Skin epidermis (tissue), 12 donors: ENCODE results near the gene ARGLU1.
"Not testable (repeated sequence)": the region's sequence is repeated elsewhere in the genome, so short reads cannot be mapped to it uniquely, and the experiment has no call there.

Experiments
- H3K27ac ChIP-seq, 21 experiments: fragments of 200-600 bp; sonication (generic) in 11 of 21; one replicate each; pipeline ENCODE4 v1.5.0; 2020; ENCODE audit warnings: mild to moderate bottlenecking in 3 of 21, inconsistent platforms in 2 of 21, moderate library complexity in 2 of 21
- H3K4me3 ChIP-seq, 7 experiments: fragments of 200-600 bp; sonication (generic) in 2 of 7; one replicate each; pipeline ENCODE4 v1.5.0; 2020; ENCODE audit warnings: inconsistent platforms in 2 of 7, mild to moderate bottlenecking in 2 of 7, moderate library complexity in 1 of 7

ARGLU1 gene

GRCh38 chr13:106567474-106568298 lies at the start of gene ARGLU1:
Gene ARGLU1, minus strand, starts transcription at chr13:106568137. Its CDS starts 218 bp downstream, at chr13:106567919.
- H3K4me3 ChIP-seq = peak within 1 kb of the TSS; percentile 76 to 97 (median 93)
- peak within 1 kb of the TSS; percentile 87 to 99 (median 96) for H3K27ac ChIP-seq

DNA sequence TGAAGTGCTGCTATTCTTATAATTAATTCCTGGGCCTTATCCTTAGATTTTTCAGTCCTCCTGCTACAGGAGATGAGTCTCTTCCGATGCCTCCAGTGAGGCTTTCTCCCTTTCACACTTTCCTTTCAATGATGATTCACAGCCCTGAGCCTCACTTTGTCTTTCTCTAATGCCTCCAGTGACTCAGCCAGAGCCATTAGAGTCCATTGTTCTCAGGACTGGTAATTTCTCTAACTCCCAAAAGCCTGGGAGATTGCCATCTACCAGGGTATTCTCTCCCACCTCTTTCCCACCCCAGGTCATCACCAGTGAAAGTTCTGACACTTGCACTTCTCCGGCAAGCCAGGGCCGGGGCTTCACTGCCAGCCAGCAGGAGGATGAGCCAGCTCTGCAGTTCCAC lies 49.6 kb upstream of the ARGLU1 start:
- no peak overlapping the region for H3K4me3 ChIP-seq

DNA sequence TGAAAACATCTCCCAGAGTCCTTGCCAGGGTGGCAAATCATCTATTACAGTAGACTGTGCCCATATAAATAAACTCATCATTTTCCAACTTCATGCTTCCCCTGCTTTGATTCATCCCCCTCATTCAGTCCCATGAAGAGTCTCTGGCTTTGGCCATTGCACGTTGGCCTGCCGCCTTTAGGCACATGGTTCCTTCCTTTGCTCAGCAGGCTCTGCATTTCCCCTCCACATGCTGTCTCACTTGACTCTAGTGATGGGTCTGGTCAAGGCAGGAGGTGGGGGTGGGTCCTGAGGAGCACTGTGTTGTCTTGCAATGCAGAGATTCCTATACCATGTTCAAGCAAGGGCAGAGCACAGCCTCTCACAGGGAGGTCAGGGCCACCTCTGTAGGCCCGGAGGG lies 48.8 kb upstream of the ARGLU1 start:
- H3K27ac ChIP-seq = no peak overlapping the region
- H3K4me3 ChIP-seq = no peak overlapping the region

More for the DNA sequence above, 49.6 kb upstream of the ARGLU1 start:
- no peak overlapping the region for H3K27ac ChIP-seq

GRCh38 chr13:106614874-106615273 lies 46.9 kb upstream of the ARGLU1 start:
- Histone ChIP-seq H3K4me3 (no peak overlapping the region), H3K27ac (no peak overlapping the region)

- Histone ChIP-seq H3K4me3 (no peak overlapping the region), H3K27ac (no peak overlapping the region)
Observed at GRCh38 chr13:106612688-106613087, 44.8 kb upstream of the ARGLU1 start.

GRCh38 chr13:106610486-106610885 lies 42.5 kb upstream of the ARGLU1 start:
- Histone ChIP-seq H3K27ac (no peak overlapping the region), H3K4me3 (no peak overlapping the region)

- Histone ChIP-seq H3K27ac (no peak overlapping the region), H3K4me3 (no peak overlapping the region)
Observed at GRCh38 chr13:106609116-106609515, 41.2 kb upstream of the ARGLU1 start.

- Histone ChIP-seq H3K4me3 (no peak overlapping the region), H3K27ac (no peak overlapping the region)
Observed at GRCh38 chr13:106603546-106603945, 35.6 kb upstream of the ARGLU1 start.

- no peak overlapping the region for H3K4me3 ChIP-seq
- no peak overlapping the region for H3K27ac ChIP-seq
Observed at GRCh38 chr13:106602178-106602577, 34.2 kb upstream of the ARGLU1 start.

DNA sequence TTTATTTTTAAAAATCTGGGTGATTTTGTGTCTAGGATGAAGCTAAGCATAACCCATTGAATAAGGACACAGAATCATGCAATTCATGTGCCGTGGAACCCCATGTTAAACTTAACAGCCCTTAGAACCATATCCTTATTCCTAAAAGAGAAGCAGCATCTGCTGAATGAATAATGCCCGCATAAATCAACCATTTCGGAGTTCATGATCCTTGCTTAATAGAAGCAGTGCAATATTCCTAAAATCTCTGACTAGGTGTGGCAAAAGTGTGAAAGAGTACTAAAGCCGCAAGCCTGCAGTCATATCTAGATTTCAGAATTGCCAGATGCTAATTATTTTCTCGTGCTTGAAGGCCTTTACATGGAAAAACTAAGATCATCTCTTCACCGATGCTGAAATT lies 33.6 kb upstream of the ARGLU1 start:
- Histone ChIP-seq H3K27ac (no peak overlapping the region), H3K4me3 (no peak overlapping the region)

GRCh38 chr13:106600798-106601135 lies 32.8 kb upstream of the ARGLU1 start:
- not testable (repeated sequence) for H3K27ac ChIP-seq, H3K4me3 ChIP-seq

DNA sequence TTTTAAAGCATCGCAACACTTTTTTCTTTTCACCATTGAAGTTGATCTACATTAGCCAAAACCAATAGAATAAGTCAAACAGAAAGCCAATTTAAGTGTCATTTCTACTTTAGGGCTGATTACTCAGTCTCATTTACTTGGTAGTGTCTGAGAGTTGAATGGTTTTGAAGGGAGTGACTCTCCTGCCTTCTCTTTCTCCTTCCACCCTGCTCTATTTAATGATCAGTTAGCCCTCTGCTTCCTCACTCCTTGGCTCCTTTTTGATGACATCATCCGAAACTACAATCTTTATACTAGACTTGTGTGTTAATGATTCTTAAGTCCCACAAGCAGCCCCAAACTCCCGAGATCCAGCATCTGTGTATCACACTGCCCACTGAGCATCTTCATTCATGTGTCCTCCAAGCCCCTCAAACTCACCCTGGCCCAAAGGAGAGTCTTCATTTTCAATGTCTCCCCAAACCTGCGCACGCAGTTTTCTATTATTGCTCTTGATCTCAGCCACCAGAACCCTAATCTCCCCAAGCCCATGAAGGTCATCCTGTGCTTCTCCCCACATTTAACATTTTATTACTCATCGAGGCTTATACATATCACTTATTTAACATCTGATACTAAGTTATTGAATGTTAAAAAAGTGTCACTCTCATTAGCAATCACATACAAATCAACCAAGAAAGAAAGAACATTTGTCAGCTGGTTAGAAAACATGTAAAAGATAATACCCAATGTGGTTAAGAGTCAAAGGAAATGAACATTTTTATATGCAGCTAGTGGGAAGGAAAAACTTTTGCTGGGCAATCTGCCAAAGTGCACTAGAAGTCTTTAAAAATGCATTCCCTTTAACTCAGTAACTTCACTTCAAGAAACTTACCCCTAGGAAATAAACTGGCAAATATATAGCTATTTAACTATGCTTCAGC lies 32.2 kb upstream of the ARGLU1 start:
- no peak overlapping the region for H3K4me3 ChIP-seq
- no peak overlapping the region for H3K27ac ChIP-seq

- Histone ChIP-seq H3K4me3 (no peak overlapping the region), H3K27ac (no peak overlapping the region)
Observed at GRCh38 chr13:106597749-106598395, 29.9 kb upstream of the ARGLU1 start.

- no peak overlapping the region for H3K27ac ChIP-seq
- H3K4me3 ChIP-seq = no peak overlapping the region
Observed at GRCh38 chr13:106597186-106597585, 29.2 kb upstream of the ARGLU1 start.

DNA sequence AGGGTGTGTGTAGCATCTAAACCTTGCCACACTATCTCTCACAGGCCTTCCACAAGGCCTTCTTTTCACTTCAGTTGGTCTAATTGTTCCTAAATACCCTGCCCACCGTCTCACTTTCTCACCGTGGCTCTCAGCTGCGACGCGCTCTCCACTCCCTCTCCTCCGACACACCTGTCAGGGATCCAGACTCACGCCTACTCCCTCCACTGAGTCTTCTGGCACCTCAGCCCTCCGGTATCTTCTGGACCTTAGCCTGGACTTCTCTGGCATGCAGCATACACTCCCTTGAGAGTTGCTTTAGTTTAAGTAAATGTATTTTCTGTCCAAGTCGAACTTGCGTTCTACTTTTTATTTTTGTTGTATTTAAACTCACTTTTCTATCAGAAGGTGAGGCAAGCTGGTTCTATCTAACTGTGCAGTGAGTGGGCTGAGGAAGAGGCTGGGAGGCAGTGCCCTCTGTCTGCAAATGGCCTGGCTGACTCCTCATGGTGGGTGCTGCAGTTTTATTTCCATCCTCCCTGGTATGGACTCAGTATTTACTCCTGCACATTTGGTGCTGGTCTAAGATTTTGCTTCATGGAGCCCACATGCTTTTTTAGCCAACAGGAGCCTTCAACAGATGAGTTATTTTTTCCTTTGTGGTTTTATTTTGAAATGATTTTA lies 28.5 kb upstream of the ARGLU1 start:
- Histone ChIP-seq H3K4me3 (no peak overlapping the region), H3K27ac (no peak overlapping the region)

DNA sequence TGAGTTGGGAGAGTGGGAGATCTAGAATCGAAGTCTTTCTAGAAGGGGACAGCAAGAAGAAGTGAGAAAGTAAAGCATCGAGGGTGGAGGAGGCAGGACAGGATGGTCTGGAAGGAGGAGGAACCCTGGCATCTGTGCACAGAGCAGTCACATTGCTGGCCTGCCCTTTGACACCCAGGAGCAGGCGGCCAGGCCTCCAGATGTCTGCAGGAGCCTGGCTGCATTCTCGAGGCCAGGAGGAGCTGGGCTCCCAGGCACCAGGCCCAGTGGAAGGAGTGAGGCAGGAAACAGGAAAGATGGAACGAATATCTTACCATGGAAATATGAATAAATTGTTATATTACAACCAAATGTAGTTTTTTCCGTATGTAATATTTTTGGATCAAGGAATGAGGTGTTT lies 27.7 kb upstream of the ARGLU1 start:
- no peak overlapping the region for H3K27ac ChIP-seq
- H3K4me3 ChIP-seq = no peak overlapping the region

GRCh38 chr13:106594980-106595379 lies 27.0 kb upstream of the ARGLU1 start:
- no peak overlapping the region for H3K4me3 ChIP-seq
- H3K27ac ChIP-seq = no peak overlapping the region

DNA sequence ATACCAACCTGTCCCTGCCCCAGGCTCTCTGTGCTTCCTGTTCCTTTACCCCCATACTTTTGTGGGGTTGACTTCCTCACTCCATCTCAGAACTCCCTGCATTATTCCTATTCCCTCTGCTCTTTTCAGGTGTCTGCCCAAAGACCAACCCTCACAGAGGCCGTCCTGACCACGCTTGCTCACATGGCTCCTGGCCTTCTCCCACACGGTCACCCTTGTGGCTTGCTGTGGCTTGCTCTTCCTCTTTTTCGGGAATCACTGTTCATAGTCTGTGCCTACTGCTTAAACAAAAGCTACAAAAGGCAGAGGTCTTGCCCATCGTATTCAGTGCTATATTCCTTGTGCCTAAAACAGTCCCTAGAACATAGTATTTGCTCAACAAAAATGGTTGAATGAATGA lies 25.2 kb upstream of the ARGLU1 start:
- no peak overlapping the region for H3K27ac ChIP-seq
- H3K4me3 ChIP-seq = no peak overlapping the region

DNA sequence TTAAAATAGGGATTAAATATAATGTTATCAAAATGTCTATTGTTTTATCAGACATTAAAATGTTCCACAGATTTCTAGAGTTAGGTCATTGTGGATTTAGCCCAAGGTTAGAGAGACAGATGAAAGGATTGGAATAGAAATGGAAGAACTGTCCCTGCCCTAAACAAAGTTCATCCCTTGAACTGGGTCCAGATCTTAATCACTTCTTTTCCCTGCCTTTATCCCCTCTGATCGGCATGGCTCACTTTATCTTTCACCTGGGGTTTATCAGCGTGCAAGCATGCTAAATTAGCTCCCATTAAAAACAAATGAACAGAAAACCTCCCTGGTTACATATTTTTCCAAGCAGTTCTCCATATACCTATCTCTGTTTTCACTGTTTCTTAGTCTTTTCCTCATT lies 23.4 kb upstream of the ARGLU1 start:
- Histone ChIP-seq H3K27ac (no peak overlapping the region), H3K4me3 (no peak overlapping the region)

- no peak overlapping the region for H3K27ac ChIP-seq
- no peak overlapping the region for H3K4me3 ChIP-seq
Observed at GRCh38 chr13:106589716-106590115, 21.8 kb upstream of the ARGLU1 start.
